NCI-H82 treated with DMSO at 0.1 percent for 48 hours (cell line): ENCODE data around the gene CHSY3.

ENCODE experiments used
- DNase-seq: peaks from one replicate; lab custom pipeline; 2025; ENCODE audit not compliant: unreplicated experiment; lab: John Stamatoyannopoulos, UW

Gene CHSY3

DNA sequence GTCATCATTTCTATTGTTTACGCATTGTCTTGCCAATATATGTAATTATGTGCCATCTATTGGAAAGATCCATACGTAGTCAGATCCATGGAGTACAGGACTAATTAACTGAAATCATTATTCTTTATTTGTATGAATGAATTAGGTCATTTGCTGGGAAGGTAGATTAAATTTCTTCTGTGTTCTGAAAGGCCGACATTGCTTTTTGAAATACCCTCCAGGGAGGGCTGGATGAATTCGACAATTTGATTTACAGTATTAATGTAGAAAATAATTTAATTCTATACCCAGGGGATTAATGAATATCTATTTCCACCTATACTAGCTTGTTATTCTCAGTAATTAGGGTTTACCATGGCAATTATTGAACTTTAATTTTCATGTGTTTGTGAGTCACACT lies 117.6 kb downstream of the CHSY3 start:
- no peak for DNase-seq

DNA sequence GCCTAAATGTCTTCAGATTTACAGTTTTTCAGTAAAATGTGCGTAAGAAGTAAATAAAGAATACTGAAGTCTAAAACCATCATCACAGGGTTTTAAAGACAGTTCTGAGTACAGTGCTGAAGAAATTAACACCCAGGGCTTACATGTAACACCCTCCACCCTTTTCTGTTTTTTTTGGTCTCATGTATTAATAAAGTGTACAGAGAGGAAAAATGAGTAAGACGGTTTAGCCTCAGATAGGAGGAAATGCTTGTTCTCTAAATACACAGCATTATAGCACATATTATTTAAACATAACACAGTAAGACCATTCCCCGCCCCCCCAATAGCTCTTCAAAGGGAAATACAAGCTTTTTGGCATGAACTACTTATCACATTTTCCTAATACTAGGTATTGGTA lies 119.3 kb downstream of the CHSY3 start:
- DNase-seq: no peak

DNA sequence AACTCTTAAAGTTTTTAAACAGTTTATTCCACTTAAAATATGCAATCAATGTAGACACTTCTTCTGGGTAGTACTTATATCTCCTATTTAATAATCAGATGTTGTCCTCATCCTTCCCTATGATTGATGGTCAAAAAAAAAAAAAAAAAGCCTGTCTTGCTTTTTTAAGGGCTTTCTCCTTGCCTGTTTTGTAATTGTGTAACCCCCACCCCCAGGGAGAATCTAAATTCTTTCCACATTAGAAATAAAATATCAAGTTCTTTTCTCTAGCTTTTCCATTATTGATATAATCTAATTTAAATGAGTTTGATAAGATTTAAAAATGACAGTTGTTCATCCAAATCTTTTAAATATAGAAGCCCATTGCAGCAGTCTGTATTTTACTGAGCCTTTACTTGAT lies 119.7 kb downstream of the CHSY3 start:
- DNase-seq: no peak

DNA sequence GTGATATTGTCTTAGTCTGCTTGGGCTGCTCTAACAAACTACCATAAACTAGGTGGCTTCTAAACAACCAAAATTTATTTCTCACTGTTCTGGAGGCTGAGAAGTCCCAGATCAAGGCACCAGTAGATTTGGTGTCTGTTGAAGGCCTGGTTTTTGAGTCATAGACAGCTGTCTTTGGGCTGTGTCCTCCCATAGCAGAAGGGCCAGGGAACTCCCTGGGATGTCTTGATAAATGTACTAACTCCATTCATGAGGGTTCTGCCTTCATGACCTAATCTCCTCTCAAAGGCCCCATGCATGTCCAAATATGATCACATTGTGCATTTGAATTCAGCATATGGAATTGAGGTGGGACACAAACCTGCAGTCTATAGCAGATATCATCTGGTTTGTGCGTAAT lies 121.2 kb downstream of the CHSY3 start:
- no peak for DNase-seq

DNA sequence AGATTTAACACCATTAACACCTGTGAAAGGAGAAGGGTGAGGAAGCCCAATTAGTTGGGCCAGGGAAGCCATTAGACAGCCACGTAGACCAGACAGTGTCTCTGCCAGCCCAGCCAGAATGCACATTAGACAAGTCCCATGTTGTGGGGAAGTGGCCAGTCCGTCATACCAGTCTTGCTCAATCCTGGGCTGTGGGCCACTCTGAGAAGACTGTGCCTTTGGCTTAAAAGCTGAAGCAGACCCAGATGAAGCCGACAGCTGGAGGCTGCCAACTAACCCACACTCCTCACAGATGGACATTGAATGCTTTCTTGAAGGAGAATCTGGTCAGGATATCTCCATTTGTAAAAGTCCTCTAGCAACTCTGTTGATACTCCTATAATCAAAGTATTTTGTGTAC lies 128.5 kb downstream of the CHSY3 start:
- no peak for DNase-seq

DNA sequence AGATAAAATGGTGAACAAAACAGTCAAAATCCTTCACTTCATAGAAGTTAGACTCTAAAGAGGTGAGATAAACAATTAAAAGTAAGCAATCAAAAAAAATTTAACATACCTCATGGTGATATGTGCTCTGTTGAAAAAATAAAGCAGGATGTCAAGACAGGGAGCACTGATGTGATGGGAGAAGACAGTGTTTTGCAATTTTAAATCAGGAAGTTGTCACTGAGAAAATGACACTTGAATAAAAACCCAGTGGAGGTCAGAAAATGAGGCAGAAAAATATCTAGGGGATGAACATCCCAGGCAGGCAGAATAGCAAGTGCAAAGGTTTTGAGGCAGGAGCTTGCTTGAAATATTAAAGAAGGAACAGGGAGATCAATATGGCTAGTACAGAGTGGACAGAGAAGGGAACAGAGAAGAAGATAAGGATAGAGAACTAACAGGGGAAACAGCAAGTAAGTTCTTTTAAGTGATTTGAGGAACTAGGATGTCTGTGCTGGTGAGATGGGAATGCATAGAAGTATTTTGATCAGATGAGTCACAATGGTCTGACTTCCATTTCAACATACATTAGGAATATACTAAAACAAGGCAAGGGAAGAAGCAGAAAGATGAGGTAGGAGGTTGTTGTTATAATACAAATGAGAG lies 130.4 kb downstream of the CHSY3 start:
- no peak for DNase-seq

DNA sequence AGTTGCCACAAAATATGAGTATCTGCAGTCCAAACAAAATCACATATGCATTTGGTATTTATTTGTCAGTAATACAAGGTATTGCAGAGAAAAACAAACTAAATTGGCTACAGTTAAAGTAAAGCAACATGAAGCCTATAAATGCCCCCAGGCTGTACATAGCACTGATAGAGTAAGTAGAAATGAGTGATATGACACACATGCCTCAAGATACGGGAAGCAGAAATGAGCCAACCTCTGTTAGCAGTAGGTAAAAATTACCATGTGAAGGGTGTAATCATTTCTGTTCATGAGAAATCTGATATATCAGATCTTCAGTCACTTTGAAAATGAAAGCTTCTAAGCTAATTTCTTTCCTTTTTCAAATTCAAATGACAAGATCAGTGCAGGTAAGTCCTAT lies 131.1 kb downstream of the CHSY3 start:
- DNase-seq: no peak

DNA sequence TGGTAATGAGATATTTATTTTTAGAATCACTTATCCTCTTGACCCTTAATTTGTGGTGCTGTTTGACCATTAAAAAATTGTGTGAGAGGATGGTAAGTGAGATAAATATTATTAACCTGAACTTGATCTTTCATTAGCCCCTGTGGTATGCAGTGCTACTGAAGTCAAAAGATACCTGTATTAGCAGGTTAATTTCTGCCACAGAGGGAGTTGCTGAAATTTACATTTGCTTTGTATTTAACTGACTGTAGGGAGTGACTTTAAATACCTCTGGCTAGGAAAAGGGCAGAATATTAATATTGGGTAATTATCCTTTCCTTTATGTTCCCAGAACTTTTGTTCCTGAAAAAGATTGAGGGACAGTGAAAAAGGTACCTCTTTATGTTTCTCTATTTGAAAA lies 133.6 kb downstream of the CHSY3 start:
- no peak for DNase-seq

DNA sequence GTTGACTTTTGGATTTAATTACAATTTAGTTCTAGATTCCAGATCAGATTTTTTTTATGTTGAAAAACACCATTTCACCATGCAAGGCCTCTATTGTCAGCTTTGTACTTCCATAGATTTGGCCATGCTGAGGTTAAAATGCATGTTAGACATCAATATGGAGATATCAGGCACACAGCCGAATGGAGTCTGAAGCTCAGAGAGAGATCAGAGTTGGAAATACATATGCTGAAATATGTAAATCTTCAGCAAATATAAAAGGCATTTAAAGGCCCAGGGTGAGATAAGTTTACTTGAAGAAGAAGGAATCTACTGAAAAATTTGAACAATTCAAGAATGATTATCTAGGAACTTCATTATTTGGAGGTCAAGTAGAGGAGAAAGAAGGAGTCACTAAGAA lies 139.6 kb downstream of the CHSY3 start:
- DNase-seq: no peak

DNA sequence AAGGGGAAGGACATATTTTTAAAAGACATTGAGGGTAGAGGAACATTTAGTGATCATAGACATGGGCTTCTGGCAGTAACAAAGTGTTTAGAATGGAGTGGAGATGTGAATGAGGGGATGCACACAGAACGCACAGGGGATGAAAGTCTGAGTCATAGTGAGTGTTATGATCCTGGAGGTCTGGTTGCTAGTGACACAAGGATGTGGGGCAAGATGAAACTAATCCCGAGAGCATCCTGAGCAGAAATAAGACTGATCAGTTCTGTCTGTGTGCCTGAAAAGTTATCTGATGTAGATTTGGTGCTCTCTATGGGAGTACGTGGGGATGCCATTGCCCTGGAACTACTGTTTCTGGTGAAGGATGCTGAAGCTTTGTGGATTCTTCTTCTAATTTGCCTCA lies 141.1 kb downstream of the CHSY3 start:
- no peak for DNase-seq

DNA sequence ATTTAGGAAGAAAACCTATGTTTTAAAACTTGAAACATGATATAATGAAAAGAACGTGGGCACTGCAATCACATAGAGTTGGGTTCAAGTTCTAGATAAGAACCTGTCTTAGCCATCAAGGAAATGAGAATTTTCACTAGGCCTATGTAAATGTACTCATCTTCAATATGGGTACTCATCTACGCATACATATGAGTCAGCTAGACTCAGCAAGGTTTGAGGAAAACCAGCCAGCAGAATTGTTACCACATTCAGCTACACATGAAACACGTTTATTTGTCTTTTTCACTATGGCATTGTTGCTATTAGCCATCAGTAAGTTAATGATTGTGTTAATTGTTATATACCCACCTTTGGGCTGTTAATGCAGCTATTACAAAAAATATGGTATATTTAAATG lies 146.3 kb downstream of the CHSY3 start:
- DNase-seq: no peak

DNA sequence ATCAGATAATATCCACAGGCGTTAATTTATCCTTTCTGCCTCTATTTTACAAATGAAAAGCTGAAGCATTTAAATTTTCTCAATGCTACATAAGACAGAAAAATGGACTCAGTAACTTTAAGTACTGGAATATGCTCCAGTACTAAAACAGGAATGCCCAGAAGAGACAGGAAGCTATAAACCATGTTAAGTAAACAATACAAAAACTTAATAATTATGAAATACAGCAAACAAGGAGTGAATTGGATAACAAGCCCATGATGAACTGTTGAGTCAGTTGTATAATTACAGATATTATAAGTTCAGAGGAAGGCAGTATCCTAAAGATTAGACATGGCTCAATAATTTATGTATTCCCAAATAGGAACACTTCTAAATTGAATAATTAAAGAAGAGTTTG lies 148.5 kb downstream of the CHSY3 start:
- no peak for DNase-seq

DNA sequence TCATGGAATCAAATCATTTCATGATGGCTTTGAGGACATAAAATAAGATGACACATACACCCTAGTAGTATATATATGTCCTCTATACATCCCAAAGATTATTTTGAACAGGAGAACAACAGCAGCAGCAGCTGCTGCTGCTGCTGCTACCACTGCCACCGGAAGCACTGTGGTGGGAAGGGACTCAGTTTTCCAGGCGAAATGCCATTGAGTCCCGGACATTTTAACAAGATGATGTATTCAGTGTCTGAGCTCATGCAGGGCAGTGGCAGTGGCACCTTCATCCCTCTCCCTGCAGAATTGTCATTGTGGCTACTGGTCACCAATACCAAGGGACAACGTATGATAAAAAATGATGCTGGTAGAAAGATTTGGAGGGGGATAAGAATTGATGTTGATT lies 151.3 kb downstream of the CHSY3 start:
- no peak for DNase-seq

DNA sequence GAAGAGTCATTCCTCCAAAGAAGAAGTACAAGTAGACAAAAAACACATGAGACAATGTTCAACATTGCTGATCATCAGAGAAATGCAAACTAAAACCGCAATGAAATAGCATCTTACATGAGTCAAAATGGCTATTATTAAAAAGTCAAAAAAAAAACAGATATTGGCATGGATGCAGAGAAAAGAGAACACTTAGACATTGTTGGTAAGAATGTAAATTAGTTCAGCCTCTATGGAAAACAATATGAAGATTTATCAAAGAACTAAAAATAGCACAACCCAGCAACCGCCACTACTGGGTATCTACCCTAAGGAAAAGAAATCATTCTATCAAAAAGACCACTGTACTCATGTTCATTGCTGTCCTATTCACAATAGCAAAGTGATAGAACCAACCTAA lies 157.5 kb downstream of the CHSY3 start:
- DNase-seq: no peak

DNA sequence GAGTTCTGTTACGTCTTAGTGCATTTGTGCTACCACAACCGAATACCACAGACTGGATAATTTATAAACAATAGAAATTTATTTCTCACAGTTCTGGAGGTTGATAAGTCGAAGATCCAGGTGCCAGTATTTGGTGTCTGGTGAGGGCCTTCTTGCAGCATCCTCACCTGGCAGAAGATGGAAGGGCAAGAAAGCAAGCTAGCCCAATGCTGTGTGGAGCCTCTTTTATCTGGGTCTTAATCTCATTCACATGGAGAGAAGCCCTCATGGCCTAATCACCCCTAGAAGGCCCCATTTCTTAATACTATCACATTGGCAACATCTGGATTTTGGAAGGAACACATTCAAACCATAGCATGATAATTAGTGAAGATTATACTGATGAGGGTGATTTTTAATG lies 159.3 kb downstream of the CHSY3 start:
- DNase-seq: no peak

DNA sequence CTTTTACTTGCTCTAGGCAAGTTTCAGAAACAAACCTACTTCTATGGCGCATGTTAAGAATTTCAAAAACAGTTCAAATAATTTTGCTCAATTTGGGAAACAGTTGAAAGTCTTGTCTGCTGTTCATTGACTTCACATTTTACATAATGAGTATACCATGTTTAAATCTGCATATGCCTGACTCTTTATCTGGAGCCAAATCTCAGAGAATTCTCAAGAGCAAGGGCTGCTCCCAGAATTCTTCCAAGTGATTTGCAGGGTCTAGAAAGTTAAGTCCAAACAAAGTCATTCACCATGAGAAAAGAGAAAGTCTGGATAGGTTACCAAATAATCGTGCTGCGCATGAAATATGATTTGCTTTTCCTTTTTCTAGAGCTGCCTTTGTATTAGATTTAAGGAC lies 160.2 kb downstream of the CHSY3 start:
- DNase-seq: no peak

DNA sequence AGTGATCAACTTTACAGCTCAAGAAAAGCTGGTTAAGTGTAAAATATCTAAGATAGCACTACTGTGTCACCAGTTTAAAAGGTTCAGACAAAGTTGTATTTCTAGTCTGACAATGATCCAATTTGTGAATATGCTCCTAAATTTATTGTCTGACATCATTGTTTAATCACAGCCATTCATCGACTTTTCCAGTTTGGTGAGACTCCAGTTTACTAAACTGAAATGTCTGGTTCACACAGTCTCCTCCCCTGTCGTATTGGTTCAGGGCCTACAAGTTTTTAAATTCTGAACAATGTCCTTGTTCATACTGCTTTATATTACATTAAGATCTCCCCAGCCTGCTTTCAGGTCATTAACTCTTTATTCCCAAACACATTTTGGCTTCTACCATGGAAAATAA lies 161.4 kb downstream of the CHSY3 start:
- DNase-seq: no peak

DNA sequence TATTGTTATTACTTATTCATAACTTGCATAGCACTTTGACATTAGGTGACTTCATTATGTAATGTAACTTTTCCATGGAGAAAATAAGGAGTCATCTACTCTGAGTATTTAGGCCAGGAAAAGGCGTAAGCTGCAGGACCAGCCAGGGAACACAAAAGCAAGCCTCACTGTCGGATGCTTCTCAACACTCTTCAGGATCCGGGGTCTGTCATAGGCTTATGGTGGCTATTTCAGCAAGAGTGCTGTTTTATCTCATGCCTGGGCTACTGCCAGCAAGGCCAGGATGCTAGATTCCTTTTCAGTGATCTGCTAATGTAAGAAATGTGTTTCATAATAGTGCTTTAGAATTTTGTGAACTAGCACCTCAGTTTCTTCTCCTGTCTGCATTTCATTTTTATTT lies 162.4 kb downstream of the CHSY3 start:
- no peak for DNase-seq

DNA sequence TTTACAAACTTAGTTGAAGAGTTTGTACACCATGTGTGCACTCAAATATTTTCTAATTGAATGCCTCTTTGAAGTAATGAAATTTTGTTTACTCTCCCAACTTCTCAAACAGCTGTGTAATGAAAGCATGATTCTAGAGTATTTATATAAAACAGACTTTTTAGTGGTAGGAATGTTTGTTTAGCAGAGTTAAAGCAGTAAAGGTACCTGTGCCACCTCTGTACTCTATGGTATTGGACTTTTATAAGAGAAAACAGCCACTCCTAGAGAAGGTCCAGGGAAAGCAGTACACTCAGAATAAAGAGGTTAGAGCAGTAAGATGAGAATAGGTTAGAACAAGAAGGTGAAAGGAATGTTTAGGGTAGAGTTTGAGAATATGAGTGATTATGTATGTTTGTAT lies 163.1 kb downstream of the CHSY3 start:
- DNase-seq: no peak

DNA sequence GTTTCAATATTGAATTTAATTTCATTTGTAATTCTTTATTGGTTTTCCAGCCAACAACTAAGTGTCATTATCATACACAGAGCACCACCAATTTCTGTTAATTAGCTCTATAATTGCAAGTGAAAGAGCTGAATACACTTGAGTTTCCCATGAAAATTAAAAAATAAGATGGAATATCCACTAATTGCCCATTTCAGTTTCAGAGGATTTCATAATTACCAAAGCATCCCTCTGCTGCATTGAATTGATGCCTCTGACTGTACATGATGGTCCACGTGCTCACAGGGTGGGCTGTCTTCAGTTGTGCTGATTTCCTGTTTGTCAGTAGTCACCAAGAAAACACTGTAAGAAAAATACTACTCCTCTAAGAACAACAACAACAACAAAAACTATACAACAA lies 163.8 kb downstream of the CHSY3 start:
- no peak for DNase-seq

DNA sequence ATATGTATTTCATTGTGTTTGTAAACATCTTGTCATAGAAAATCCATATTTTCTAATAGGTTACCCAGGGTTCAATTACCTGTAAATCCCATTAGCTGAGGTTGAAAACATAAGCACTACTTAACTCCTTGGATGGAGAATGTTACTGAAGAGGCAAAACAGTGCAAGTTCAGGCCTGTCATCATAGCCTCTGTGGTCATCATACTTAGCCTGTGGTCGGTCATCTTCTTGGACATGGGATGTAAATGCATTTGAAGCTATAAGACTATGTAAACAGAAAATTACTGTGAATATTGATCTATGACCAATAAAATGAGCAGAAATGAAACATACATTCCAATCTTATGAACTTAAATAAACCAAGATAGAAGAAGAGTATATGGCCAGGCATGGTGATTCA lies 164.7 kb downstream of the CHSY3 start:
- DNase-seq: no peak

DNA sequence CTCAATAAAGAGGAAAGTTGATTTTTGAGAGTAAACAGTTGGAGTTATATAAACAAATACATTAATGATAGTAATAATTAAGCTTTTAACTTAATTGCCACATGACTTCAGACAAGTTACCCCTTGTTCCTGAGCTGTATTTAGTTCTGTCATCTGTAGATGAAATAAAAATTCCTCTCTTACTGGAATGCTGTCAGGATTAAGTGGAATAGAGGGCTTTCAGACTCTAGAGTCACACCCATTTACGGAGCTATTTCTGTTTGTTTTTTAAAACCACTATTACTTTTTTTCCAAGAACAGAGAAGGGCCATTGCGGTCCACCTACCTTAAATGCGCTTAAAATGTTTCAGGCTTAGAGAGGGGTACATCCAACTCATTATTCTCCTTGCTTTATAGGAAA lies 170.6 kb downstream of the CHSY3 start:
- DNase-seq: no peak

DNA sequence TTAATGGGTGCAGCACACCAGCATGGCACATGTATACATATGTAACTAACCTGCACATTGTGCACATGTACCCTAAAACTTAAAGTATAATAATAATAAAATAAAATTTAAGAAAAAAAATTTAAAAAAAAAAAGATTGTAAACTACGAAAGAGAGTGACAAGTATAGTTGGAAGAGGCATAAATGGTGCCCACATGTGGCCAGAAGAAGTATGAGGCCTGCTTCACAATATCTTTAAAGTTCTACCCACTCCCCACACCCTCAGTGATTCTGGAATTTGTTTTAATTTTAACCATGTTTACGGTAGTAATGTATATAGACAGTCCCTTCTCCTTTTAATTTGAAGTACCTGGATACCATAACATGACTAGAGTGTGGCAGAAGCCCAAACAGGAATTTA lies 172.7 kb downstream of the CHSY3 start:
- DNase-seq: no peak

DNA sequence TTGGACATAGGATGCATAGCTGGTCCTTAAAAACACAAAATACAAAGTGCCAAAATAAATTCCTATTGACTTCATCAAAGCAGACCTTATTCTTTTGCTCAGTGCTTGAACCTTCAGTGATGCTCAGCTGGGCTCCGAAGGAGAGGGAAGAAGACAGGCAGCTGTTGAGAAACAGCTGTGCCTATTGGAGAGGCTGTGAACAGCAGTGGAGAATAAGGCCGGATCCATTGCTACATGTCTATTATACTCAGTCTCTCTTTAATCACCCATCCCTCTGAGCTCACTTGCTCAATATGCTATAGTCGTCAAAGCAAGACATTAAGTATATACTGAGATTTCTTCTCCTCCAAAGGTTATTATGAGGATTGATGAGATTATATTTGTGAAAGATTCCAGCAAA lies 174.4 kb downstream of the CHSY3 start:
- no peak for DNase-seq
